Measurements from ENCODE around the gene SLC16A8. TPM values are rescaled to one million over a fixed set of nuclear protein-coding genes. Genes with fewer than 3 reads are reported as not detected.

The SLC16A8 gene
- total RNA-seq, 1 experiment from 2014 or later, result not detected

DNA sequence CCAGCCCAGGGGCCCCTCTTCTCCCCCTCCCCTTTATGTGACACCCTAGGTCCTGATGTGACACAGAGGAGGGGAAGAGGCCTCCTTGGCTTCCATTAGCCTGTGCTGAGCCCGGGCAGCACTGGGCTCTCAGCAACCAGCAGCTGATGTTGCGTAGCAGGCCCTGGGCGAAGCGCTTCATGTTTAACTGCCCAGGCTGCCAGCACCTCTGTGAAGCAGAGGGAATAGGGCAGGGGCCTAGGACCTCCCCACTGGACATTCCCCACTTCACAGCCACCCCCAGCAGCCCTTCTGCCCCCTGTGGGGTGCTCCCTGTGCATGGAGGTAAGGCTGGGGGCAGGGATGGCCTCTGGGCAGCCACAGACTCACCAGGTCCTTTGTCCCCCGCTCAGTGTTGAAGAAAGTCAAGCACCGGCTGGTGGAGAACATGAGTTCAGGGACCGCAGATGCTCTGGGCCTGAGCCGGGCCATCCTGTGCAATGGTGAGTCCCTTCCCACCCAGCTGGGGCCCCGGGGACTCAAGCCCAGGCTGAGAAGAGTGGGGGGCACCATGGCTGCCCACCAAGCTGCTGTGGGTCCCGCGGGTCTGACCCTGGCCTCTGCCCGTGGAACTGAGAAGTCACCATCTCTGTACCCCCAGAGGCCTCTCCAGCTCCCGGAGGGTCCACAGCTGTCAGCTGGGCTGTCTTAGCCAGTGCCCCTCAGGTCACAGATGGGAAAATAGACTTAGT lies 15.2 kb downstream of the SLC16A8 start:
- Histone ChIP-seq H3K27ac (no peak overlapping the region), H3K4me3 (no peak overlapping the region)

GRCh38 chr22:38067761-38068360 lies 16.1 kb downstream of the SLC16A8 start:
- Histone ChIP-seq H3K27me3 (replicated peaks) (no peaks in the 10 kb centered on the region), H3K4me3 (no peak overlapping the region), H3K36me3 (no peaks in the 10 kb centered on the region), H3K9me3 (replicated peaks) (no peaks in the 10 kb centered on the region), H3K27ac (no peak overlapping the region), H3K4me1 (replicated peaks) (peaks cover 6% of the 10 kb centered on the region; the same call in 1 of the 2 replicates)
- DNase-seq (ENCODE audit: low read depth in 1 of 2, low spot score in 2 of 2), result no peak

More for the DNA sequence above, 15.2 kb downstream of the SLC16A8 start:
- no peaks in the 10 kb centered on the region for H3K27me3 ChIP-seq (replicated peaks)
- no peaks in the 10 kb centered on the region for H3K36me3 ChIP-seq
- no peak for DNase-seq (ENCODE audit: low read depth in 1 of 2, low spot score in 2 of 2)
- H3K9me3 ChIP-seq (replicated peaks), result no peaks in the 10 kb centered on the region
- peaks cover 6% of the 10 kb centered on the region; the same call in 1 of the 2 replicates for H3K4me1 ChIP-seq (replicated peaks)

GRCh38 chr22:38067028-38067415 lies 17.0 kb downstream of the SLC16A8 start:
- Histone ChIP-seq H3K36me3 (no peaks in the 10 kb centered on the region), H3K27ac (no peak overlapping the region), H3K4me3 (no peak overlapping the region), H3K9me3 (replicated peaks) (no peaks in the 10 kb centered on the region), H3K4me1 (replicated peaks) (peaks cover 6% of the 10 kb centered on the region; the same call in 1 of the 2 replicates), H3K27me3 (replicated peaks) (no peaks in the 10 kb centered on the region)
- no peak for DNase-seq (ENCODE audit: low read depth in 1 of 2, low spot score in 2 of 2)

DNA sequence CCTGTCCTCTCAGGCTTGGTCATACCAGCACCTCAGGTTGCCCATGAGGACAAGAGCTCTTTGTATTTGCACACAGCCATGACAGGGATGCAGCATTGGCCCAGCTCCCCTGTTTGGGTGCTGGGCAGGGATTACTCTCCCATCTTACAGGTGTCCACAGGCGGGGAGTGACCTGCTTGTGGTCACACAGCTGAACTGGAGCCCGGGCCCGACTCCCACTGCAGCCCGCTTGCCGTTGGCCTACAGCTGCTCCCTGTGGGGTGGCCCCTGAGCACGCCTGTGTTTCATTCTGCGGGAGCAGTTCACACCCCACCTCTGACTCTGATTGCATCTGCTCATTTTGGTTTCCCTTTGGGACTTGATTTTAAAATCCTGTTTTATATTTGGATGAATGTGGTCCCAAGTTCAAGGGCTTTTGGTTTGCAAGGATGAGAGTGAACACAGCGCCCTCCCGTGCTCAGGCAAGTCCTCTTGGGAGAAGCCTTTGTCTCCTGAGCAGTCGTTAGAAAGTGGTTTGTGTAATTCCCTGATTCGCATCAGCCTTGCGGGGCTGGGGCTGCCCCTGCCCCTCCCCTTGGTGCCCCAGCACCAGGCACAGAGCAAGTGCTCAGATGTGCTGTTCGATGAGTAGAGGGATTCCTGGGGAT lies 17.5 kb downstream of the SLC16A8 start:
- H3K4me1 ChIP-seq (replicated peaks), result peaks cover 6% of the 10 kb centered on the region; the same call in 1 of the 2 replicates
- H3K27ac ChIP-seq, result no peak overlapping the region
- no peaks in the 10 kb centered on the region for H3K9me3 ChIP-seq (replicated peaks)
- no peaks in the 10 kb centered on the region for H3K27me3 ChIP-seq (replicated peaks)
- H3K36me3 ChIP-seq, result no peaks in the 10 kb centered on the region
- no peak for DNase-seq (ENCODE audit: low read depth in 1 of 2, low spot score in 2 of 2)
- no peak overlapping the region for H3K4me3 ChIP-seq

DNA sequence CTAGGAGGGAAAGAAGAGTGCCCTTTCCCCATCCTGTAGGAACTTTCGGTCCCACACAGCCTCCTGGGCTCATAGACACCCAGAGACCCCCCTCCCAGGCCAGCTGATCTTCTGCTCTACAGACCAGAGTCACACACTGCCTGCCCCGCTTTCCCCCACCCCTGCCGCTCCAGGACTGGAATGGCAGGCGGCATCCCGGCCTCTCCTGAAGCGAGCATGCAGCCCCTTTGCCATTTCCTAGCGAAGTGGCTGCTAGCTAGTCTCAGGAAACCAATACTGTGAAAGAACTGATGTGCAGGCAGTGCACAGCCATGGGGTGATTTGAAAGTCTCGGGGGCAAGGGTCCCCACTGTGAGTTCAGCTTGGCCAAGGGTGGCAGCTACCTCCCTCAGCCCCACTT lies 18.4 kb downstream of the SLC16A8 start:
- no peak for DNase-seq (ENCODE audit: low read depth in 1 of 2, low spot score in 2 of 2)
- Histone ChIP-seq H3K27ac (no peak overlapping the region), H3K36me3 (no peaks in the 10 kb centered on the region), H3K4me1 (replicated peaks) (peaks cover 6% of the 10 kb centered on the region; the same call in 1 of the 2 replicates), H3K4me3 (no peak overlapping the region), H3K27me3 (replicated peaks) (no peaks in the 10 kb centered on the region), H3K9me3 (replicated peaks) (no peaks in the 10 kb centered on the region)

- no peaks in the 10 kb centered on the region for H3K4me1 ChIP-seq (replicated peaks)
- no peak overlapping the region for H3K4me3 ChIP-seq
- H3K36me3 ChIP-seq, result no peaks in the 10 kb centered on the region
- H3K27me3 ChIP-seq (replicated peaks), result no peaks in the 10 kb centered on the region
- no peaks in the 10 kb centered on the region for H3K9me3 ChIP-seq (replicated peaks)
- no peak overlapping the region for H3K27ac ChIP-seq
- no peak for DNase-seq (ENCODE audit: low read depth in 1 of 2, low spot score in 2 of 2)
Observed at GRCh38 chr22:38062791-38063190, 21.2 kb downstream of the SLC16A8 start.

DNA sequence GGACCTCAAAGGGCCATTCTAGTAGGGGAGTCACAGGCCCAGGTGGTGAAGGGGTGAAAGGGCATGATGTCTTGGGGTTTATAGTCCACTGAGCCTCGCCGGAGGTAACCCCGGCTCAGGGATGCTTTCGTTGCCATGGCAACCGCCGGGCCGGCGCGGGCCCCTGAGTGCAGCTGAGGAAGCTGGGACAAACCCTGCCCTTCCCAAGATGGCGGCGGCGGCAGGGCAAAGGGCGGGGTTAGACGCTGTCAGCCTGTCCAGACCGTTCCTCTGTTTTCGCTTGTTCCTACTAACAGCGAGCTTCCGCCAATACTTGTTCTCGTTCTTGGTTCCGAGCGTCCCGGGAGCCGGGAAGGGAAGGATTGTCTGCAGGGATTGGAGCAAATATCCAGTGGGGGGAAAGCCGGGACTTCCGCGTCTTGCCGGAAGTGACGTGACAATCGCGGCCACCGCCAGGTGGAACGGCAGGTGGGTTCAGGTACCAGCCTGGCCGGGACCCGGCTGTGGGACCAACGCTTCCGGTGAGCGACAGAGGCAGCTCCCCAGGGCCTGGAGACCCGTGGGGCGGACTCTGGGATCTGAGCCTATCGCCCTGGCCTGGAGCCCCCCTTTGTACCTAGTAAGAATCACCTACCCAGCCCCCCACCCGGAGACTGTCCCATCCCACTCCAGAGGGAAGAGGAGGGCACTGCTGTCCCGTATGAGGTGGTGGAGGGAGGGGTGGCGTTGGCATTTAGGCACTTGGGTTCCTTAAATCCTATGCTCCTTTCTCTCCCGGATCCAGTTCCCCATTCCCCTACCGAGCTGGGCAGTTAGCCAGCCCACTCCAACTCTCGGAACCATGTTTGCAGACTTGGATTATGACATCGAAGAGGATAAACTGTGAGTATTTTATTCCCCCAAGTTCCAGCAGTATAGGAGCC lies 26.8 kb downstream of the SLC16A8 start, which contains the start of gene PICK1:
PICK1 (plus strand) TSS at position 436 of the 923 bp plus-strand sequence; CDS start at position 842, 406 bp downstream.
- peak; percentile 75 to 87 for DNase-seq (ENCODE audit: low read depth in 1 of 2, low spot score in 2 of 2)
- Histone ChIP-seq H3K27ac (peak within 1 kb of the TSS; percentile 33), H3K9me3 (replicated peaks) (no peaks in the 10 kb centered on the region), H3K4me1 (replicated peaks) (peaks cover 13% of the 10 kb centered on the region), H3K36me3 (no peaks in the 10 kb centered on the region), H3K4me3 (peak within 1 kb of the TSS; percentile 38), H3K27me3 (replicated peaks) (no peaks in the 10 kb centered on the region)

DNA sequence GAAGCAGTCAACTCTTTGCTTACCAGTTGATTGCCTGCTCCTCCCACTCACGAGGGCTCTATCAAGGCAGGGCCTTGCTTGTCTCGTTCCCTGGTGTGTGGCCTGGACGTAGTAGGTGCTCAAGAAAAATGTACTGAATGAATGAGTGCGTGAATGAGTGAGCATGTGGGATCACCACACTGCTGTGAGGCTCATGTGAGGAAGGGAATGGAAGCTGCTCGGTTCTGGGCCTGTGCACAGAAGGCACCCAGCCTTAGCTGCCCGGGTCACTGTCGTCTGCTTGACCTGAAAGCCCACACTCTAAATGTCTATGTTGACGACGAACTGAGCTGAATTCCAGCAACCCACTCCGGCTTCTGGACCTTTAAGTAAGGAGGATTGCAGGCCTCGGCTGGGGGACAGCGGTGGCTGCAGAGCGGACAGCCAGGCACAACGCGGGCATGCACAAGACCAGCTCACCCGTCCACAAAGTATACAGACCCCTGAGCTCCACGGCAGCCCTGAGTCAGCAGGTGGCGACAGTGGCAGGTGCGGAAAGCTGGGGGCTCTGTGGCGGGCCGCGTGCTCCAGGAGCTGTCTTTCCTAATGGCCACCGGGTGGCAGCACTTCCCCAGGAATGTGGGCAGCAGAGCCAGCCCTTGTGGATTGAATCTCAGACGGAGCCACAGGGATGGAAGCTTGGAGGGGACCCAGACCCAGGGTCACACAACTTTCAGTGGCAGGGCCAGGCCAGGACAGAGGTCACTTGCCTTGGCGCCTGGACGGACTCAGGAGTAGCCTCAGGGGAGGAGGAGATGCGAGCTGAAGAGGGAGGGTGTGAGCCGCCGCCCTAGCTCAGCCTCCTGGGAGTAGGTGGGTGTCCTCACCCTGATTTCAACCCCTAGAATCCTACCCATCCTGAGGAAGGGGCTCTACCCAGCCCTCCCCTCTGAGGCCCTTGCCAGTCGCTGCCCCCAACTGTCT lies 31.8 kb downstream of the SLC16A8 start:
- no peak overlapping the region for H3K4me3 ChIP-seq
- no peaks in the 10 kb centered on the region for H3K36me3 ChIP-seq
- DNase-seq (ENCODE audit: low read depth in 1 of 2, low spot score in 2 of 2), result peak; percentile 59 to 75
- no peak overlapping the region for H3K27ac ChIP-seq
- peaks cover 8% of the 10 kb centered on the region for H3K4me1 ChIP-seq (replicated peaks)
- H3K27me3 ChIP-seq (replicated peaks), result no peaks in the 10 kb centered on the region
- no peaks in the 10 kb centered on the region for H3K9me3 ChIP-seq (replicated peaks)

GRCh38 chr22:38051261-38051660 lies 32.7 kb downstream of the SLC16A8 start:
- no peak for DNase-seq (ENCODE audit: low read depth in 1 of 2, low spot score in 2 of 2)
- H3K27ac ChIP-seq, result no peak overlapping the region
- no peaks in the 10 kb centered on the region for H3K36me3 ChIP-seq
- H3K4me3 ChIP-seq, result no peak overlapping the region
- H3K9me3 ChIP-seq (replicated peaks), result no peaks in the 10 kb centered on the region
- no peaks in the 10 kb centered on the region for H3K27me3 ChIP-seq (replicated peaks)
- no peaks in the 10 kb centered on the region; the same call in 1 of the 2 replicates for H3K4me1 ChIP-seq (replicated peaks)

DNA sequence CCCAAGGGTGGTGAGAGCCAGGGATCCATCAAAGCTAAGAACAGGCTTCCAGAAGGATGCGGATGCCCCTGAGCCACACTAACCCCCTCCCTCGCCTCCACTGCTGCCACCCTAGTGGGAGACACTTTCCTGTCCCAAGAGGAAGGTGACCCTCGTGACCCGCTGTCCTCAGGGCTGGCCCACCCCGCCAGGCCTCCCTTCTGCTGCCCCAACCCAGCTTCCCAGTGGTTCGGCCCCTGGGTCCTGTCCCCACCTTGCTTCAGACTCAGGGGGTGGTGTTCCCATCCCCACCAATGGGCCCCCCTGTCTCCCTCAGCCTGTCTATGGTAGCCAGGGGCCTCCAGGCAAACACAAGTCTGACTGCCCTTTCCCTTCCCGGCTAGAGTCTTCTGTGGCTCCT lies 33.3 kb downstream of the SLC16A8 start:
- Histone ChIP-seq H3K4me1 (replicated peaks) (no peaks in the 10 kb centered on the region), H3K9me3 (replicated peaks) (no peaks in the 10 kb centered on the region), H3K4me3 (no peak overlapping the region), H3K27ac (no peak overlapping the region), H3K27me3 (replicated peaks) (no peaks in the 10 kb centered on the region), H3K36me3 (no peaks in the 10 kb centered on the region)
- no peak for DNase-seq (ENCODE audit: low read depth in 1 of 2, low spot score in 2 of 2)

DNA sequence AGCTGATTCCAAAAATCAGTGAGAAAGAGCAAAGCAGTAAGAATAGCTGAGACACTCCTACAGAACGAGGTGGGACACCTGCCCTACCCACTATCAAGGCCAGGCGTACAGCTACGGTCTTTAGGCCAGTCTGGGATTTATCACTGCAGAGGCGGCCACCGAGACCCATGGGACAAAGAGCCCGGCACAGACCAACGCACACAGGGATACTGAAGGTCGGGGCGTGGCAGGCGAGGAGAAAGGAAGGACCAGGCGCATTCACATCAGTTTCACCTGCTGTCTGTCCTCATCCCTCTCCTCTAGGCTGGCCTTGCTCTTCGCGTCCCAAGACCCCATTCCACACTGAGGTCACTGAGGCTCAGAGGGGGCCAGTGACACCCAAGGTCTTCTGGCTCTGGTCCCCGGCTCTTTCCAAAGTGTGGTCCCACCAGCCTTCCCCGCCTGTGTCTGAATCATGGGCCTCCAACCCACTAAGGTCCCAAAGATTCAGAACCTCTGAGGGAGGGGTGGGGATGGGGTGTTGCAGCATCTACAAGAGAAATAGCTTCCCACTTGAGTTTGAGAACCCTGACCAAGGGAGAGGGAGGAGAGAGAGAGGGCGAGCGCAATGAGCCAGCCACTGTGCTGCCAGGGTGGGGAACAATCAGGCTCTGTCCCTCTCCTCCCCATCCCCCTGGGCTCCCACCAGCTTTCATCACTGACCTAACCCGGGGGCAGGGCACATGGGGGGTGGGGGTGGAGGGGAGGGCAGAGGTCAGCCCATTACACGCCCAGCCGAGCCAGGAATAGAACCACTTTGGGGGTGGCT lies 34.0 kb downstream of the SLC16A8 start:
- H3K36me3 ChIP-seq, result no peaks in the 10 kb centered on the region
- no peaks in the 10 kb centered on the region for H3K4me1 ChIP-seq (replicated peaks)
- H3K9me3 ChIP-seq (replicated peaks), result no peaks in the 10 kb centered on the region
- no peak overlapping the region for H3K4me3 ChIP-seq
- no peaks in the 10 kb centered on the region for H3K27me3 ChIP-seq (replicated peaks)
- no peak for DNase-seq (ENCODE audit: low read depth in 1 of 2, low spot score in 2 of 2)
- no peak overlapping the region for H3K27ac ChIP-seq
